Stomach smooth muscle (tissue), 2 donors: ENCODE measurements around the gene SLC26A9.
"Not testable (repeated sequence)": the region's sequence is repeated elsewhere in the genome, so short reads cannot be mapped to it uniquely, and the experiment has no call there.

Experiments
- H3K27ac ChIP-seq: one replicate; pipeline ENCODE4 v1.7.0; 2013; ENCODE audit warnings: mild to moderate bottlenecking, low read length, inconsistent platforms
- H3K27me3 ChIP-seq, 2 donors: one replicate each; pipeline ENCODE4 v1.7.0; 2013; ENCODE audit warnings: low read length in 2 of 2; ENCODE audit not compliant: insufficient read depth in 2 of 2, control insufficient read depth in 1 of 2
- H3K36me3 ChIP-seq, 2 donors: one replicate each; pipeline ENCODE4 v1.7.0; 2013; ENCODE audit warnings: low read length in 2 of 2; ENCODE audit not compliant: control insufficient read depth in 2 of 2, insufficient read depth in 2 of 2
- H3K4me1 ChIP-seq: one replicate; pipeline ENCODE4 v1.7.0; 2013; ENCODE audit warnings: low read length; ENCODE audit not compliant: control insufficient read depth, insufficient read depth
- H3K4me3 ChIP-seq, 2 donors: one replicate each; pipeline ENCODE4 v1.7.0; 2013; ENCODE audit warnings: low read length in 2 of 2
- H3K9ac ChIP-seq, 2 donors: one replicate each; pipeline ENCODE4 v1.7.0; 2013; ENCODE audit warnings: low read length in 2 of 2, mild to moderate bottlenecking in 1 of 2
- H3K9me3 ChIP-seq, 2 donors: one replicate each; pipeline ENCODE4 v1.7.0; 2013; ENCODE audit warnings: low read length in 2 of 2; ENCODE audit not compliant: control insufficient read depth in 2 of 2
- donor health status: healthy.
- donor health status: Pancreatic carcinoma.

SLC26A9 gene

DNA sequence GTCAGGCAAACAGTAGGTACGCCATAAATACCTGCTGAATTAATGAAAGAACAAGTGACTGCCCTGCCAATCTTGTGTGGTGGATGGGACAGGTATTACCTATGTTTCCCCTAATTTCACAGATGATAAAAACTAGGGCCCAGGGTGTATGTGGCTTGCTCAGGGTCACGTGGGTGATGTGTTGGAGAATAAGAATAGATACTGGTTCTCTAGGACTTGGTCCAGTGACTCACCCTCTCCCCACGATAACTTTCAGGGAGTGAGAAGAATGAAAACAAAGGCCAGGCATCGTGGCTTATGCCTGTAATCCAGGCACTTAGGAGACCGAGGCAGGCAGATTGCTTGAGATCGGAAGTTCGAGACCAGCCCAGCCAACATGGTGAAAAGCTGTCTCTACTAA is 26.7 kb downstream of the SLC26A9 start:
- Histone ChIP-seq H3K4me3 (no peak overlapping the region), H3K36me3 (no peaks in the 10 kb centered on the region), H3K4me1 (peaks cover 10% of the 10 kb centered on the region), H3K27me3 (peaks cover 7 to 11% of the 10 kb centered on the region in 2 donors), H3K9me3 (no peaks in the 10 kb centered on the region), H3K27ac (no peak overlapping the region), H3K9ac (no peak overlapping the region)

DNA sequence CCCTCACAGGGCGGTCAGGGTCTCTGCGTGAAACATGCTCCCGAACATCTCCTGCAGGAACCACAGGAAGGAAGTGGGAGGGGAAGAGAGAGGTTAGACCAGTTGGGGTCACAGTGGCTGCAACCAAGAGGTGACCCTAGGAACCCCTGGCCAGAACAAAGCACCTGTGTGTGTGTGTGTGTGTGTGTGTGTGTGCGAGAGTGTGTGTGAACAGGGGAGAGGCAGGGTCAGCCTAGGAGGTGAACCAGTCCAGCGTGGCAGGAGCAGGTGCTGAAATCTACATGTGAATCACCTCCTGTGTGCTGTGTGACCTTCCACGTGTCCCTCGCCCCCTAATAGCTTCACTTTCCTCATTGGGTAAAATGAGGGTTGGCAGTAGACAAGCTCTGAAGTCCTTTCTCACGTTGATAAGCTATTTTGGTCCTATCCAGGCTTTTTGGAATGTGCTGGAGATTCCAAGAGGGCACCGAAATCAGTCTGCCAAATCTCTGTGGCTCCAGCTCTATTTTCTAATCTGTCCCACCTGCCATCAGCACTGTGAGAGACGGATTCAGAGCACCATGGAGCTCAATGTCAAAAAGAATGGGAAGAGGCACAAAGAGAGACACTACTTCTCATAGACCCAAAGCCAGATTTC is 27.8 kb downstream of the SLC26A9 start:
- Histone ChIP-seq H3K9ac (no peak overlapping the region), H3K9me3 (no peaks in the 10 kb centered on the region), H3K36me3 (no peaks in the 10 kb centered on the region), H3K27ac (no peak overlapping the region), H3K4me3 (no peak overlapping the region), H3K4me1 (peaks cover 10% of the 10 kb centered on the region), H3K27me3 (peaks cover 7 to 11% of the 10 kb centered on the region in 2 donors)

DNA sequence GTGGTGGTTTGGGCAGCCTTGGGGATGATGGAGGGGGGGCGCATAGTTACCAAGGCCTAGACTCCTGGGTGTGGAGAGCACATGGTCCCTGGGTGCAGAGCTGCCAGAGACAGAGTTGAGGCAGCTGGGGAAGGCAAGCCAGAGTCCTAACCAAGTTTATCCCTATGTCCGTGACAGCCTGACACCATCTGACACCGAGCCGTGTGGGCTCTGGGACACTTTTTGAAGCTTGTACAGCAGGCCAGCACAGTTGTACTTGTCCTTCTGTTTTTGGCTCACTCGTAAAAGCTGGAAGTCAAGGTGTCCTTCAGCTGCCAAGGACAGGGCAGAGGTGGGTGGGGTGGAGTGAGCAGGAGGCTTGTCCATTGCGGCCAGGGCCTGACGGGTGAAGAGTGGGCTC is 28.5 kb downstream of the SLC26A9 start:
- no peak overlapping the region for H3K9ac ChIP-seq
- peaks cover 10% of the 10 kb centered on the region for H3K4me1 ChIP-seq
- no peaks in the 10 kb centered on the region for H3K9me3 ChIP-seq
- no peaks in the 10 kb centered on the region for H3K36me3 ChIP-seq
- no peak overlapping the region for H3K27ac ChIP-seq
- peaks cover 7 to 11% of the 10 kb centered on the region in 2 donors for H3K27me3 ChIP-seq
- H3K4me3 ChIP-seq: no peak overlapping the region

DNA sequence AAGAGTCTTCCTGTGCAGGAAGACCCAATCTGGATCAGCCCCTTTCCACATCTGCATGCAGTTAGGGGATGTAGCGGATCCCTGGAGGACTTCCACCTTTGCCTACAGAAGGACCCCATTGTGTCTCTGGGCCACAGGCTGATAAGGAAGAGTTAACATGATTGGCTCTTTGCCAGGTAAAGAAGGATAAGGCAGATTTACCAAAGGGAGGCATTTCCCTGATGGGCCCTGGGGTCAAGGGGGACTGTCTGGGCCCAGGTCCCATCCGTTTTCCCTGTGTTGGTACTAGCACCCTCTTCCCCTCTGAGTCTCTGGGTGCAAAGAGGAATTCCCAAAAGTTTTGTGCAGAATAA is 29.1 kb downstream of the SLC26A9 start:
- Histone ChIP-seq H3K9me3 (no peaks in the 10 kb centered on the region), H3K27ac (no peak overlapping the region), H3K27me3 (peaks cover 6 to 7% of the 10 kb centered on the region in 2 donors), H3K9ac (no peak overlapping the region), H3K4me3 (no peak overlapping the region), H3K36me3 (no peaks in the 10 kb centered on the region), H3K4me1 (peaks cover 7% of the 10 kb centered on the region)

DNA sequence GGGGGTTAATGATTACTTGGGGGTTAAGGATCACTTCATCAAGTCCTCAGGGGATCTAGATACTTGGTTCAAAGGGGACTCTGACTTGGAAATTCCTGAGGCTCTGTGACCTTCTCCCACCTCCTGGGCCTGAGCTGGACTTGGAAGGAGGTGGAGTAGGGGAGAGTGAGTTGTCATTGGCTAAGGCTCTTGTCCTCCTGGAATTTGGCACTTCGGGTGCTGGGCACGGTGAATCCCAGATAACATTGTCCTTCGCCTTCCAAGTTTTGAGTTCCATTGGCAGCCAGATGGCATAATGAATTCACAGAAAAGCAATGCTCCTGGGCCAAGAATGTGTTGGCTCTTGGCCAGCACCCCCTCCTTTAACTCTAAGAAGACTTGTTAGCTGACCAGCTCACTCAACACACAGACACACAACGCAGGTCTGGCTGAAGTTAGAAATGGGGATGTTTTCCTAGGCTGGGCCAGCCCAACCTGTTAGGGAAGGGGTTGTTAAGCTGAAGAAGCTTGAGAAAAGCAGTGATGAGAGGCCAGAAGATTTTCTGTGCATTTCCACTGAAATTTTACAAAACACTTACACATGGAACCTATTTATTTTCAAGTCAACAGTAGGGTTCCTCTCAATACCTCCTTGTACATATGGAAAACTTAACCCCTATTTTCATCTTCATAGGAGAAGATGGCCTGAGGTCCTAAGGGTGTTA is 29.7 kb downstream of the SLC26A9 start:
- H3K9me3 ChIP-seq: no peaks in the 10 kb centered on the region
- no peak overlapping the region for H3K27ac ChIP-seq
- peaks cover 7% of the 10 kb centered on the region for H3K4me1 ChIP-seq
- no peak overlapping the region for H3K4me3 ChIP-seq
- peaks cover 5 to 7% of the 10 kb centered on the region in 2 donors for H3K27me3 ChIP-seq
- no peaks in the 10 kb centered on the region for H3K36me3 ChIP-seq
- no peak overlapping the region for H3K9ac ChIP-seq

DNA sequence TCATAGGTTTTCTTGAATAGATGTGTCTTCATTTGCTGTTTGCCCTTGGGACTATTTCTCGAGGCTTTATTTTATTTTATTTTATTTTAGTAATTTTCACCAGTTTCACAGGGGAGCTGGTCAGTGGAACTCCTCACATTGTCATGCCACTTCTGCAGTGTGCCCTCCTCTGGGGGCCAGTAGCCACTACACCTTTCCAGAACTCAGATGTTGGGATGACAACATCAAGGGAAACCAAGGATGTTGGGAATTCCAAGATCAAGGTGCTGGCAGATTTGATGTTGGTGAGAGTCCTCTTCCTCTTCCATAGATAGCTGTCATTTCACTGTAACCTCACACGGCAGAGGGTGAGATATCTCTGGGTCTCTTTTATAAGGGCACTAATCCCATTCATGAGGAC is 35.5 kb downstream of the SLC26A9 start:
- Histone ChIP-seq H3K36me3 (no peaks in the 10 kb centered on the region), H3K27ac (no peak overlapping the region), H3K4me3 (no peak overlapping the region), H3K4me1 (no peaks in the 10 kb centered on the region), H3K9ac (no peak overlapping the region), H3K9me3 (no peaks in the 10 kb centered on the region), H3K27me3 (no peaks in the 10 kb centered on the region)

DNA sequence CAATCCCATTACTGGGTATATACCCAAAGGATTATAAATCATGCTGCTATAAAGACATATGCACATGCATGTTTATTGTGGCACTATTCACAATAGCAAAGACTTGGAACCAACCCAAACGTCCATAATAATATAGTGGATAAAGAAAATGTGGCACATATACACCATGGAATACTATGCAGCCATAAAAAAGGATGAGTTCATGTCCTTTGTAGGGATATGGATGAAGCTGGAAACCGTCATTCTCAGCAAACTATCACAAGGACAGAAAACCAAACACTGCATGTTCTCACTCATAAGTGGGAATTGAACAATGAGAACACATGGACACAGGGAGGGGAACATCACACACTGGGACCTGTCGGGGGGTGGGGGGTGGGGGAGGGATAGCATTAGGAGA is 38.2 kb downstream of the SLC26A9 start:
- not testable (repeated sequence) for H3K27ac ChIP-seq, H3K4me3 ChIP-seq, H3K9ac ChIP-seq, H3K9me3 ChIP-seq, H3K27me3 ChIP-seq, H3K4me1 ChIP-seq, H3K36me3 ChIP-seq

DNA sequence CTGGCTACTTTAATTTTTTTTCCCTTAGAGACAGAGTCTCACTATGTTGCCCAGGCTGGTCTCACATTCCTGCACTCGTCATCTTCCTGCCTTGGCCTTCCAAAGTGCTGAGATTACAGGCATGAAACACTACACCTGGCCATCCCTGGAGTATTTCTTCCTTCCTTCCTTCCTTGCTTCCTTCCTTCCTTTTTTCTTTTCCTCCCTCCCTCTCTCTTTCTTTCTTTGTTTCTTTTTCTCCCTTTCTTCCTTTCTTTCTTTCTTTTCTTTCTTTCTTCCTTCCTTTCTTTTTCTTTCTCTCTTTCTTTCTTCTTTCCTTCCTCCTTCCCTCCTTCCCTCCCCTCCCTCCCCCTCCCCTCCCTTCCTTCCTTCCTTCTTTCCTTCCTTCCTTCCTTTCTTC is 46.9 kb downstream of the SLC26A9 start:
- Histone ChIP-seq H3K27me3 (no peaks in the 10 kb centered on the region), H3K27ac (no peak overlapping the region), H3K9me3 (no peaks in the 10 kb centered on the region), H3K9ac (no peak overlapping the region), H3K4me1 (no peaks in the 10 kb centered on the region), H3K4me3 (no peak overlapping the region), H3K36me3 (no peaks in the 10 kb centered on the region)

DNA sequence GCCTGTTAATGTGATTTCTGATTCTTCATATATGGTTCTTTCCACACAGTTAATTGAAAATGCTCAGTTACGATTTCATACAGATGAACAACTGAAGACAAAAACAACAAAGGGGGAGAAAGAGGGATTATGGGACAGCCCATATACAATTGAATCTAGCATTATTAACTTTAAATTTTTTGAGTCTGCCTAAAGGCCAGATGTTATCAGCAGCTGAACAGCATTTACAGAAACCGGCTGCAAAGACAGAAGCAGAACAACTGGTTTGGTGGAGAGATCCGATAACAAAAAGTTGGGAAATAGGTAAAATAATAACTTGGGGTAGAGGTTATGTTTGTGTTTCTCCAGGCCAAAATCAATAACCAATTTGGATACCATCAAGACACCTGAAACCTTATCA is 49.1 kb downstream of the SLC26A9 start:
- H3K9ac ChIP-seq, H3K4me3 ChIP-seq, H3K27me3 ChIP-seq, H3K27ac ChIP-seq, H3K4me1 ChIP-seq, H3K9me3 ChIP-seq, H3K36me3 ChIP-seq: not testable (repeated sequence)

DNA sequence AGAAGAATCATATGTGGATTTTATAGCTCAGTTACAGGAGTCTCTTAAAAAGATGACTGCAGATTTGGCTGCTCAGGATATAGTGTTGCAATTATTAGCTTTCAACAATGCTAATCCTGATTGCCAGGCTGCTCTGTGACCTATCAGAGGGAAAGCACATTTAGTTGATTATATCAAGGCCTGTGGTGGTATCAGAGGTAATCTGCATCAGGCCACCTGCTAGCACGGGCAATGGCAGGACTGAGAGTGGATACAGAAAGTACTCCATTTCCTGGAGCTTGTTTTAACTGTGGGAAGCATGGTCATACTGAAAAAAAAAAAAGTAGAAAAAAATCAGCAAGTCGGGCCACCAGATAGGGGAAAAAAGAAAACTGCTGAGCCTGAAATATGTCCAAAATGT is 51.1 kb downstream of the SLC26A9 start:
- H3K27me3 ChIP-seq, H3K4me3 ChIP-seq, H3K9me3 ChIP-seq, H3K9ac ChIP-seq, H3K4me1 ChIP-seq, H3K36me3 ChIP-seq, H3K27ac ChIP-seq: not testable (repeated sequence)

DNA sequence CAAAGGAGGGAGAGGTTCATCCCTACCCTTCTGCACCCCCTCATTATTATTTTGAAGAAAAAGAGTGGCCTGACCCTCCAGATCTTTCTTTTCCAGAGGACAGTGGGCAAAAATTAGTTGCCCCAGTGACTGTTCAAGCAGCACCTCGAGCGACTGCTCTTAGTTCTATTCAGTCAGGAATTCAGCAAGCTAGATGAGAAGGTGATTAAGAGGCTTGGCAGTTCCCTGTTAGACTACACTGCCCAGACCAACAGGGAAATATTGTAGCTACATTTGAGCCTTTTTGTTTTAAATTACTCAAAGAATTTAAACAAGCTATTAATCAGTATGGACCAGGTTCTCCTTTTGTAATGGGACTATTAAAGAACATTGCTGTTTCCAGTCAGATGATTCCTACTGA is 51.8 kb downstream of the SLC26A9 start:
- not testable (repeated sequence) for H3K9me3 ChIP-seq, H3K36me3 ChIP-seq, H3K9ac ChIP-seq, H3K27me3 ChIP-seq, H3K27ac ChIP-seq, H3K4me3 ChIP-seq, H3K4me1 ChIP-seq
